OCI-LY1 (cell line): Measurements from ENCODE around the gene MYH7.

Experiments used
- H2AFZ ChIP-seq: fragments of 200-600 bp; sonication (generic), shearing (Covaris generic); 2 replicates; pipeline ENCODE4 v1.6.0; 2014; ENCODE audit warnings: antibody characterized with exemption, mild to moderate bottlenecking, low read length
- H3F3A ChIP-seq: fragments of 200-600 bp; sonication (generic), shearing (Covaris generic); 2 replicates; pipeline ENCODE4 v1.6.0; 2014; ENCODE audit warnings: mild to moderate bottlenecking, antibody characterized with exemption, low read length, moderate library complexity; ENCODE audit not compliant: insufficient read depth
- H3K27ac ChIP-seq: fragments of 200-600 bp; sonication (generic); 2 replicates; pipeline ENCODE4 v1.5.1; 2014; ENCODE audit warnings: low read length, mixed run types, mild to moderate bottlenecking, low read depth; ENCODE audit not compliant: poor library complexity, severe bottlenecking
- H3K27me3 ChIP-seq: fragments of 200-600 bp; sonication (generic); 2 replicates; pipeline ENCODE4 v1.6.0; 2014; ENCODE audit warnings: antibody characterized with exemption, mild to moderate bottlenecking, low read length, moderate library complexity; ENCODE audit not compliant: insufficient read depth
- H3K36me3 ChIP-seq: fragments of 200-600 bp; sonication (generic); 2 replicates; pipeline ENCODE4 v1.6.1; 2014; ENCODE audit warnings: mild to moderate bottlenecking, antibody characterized with exemption, low read length, moderate library complexity, mixed read lengths; ENCODE audit not compliant: insufficient read depth
- H3K4me1 ChIP-seq: fragments of 200-600 bp; sonication (generic); 2 replicates; pipeline ENCODE4 v1.5.1; 2014; ENCODE audit warnings: mild to moderate bottlenecking, low read length, moderate library complexity; ENCODE audit not compliant: insufficient read depth, severe bottlenecking
- H3K4me2 ChIP-seq: fragments of 200-600 bp; sonication (generic), shearing (Covaris generic); 2 replicates; pipeline ENCODE4 v1.6.1; 2014; ENCODE audit warnings: low read length
- H3K4me3 ChIP-seq: fragments of 200-600 bp; sonication (generic); 2 replicates; pipeline ENCODE4 v1.5.1; 2014; ENCODE audit warnings: low read length, low read depth, mild to moderate bottlenecking, mixed read lengths; ENCODE audit not compliant: poor library complexity, severe bottlenecking
- H3K79me2 ChIP-seq: fragments of 200-600 bp; shearing (Covaris generic); 2 replicates; pipeline ENCODE4 v1.6.1; 2016; ENCODE audit warnings: mixed run types, low read length, mixed read lengths; ENCODE audit not compliant: insufficient read depth
- H3K9ac ChIP-seq: fragments of 200-600 bp; sonication (generic), shearing (Covaris generic); 2 replicates; pipeline ENCODE4 v1.6.1; 2014; ENCODE audit warnings: mild to moderate bottlenecking, low read length, mixed read lengths
- H3K9me2 ChIP-seq: fragments of 200-600 bp; sonication (generic), shearing (Covaris generic); 2 replicates; pipeline ENCODE4 v1.6.1; 2014; ENCODE audit warnings: low read depth, mild to moderate bottlenecking, low read length, mixed read lengths
- H3K9me3 ChIP-seq: fragments of 200-600 bp; shearing (Covaris generic); 2 replicates; pipeline ENCODE4 v1.6.1; 2014; ENCODE audit warnings: low read length, mixed read lengths
- H4K20me1 ChIP-seq: fragments of 200-600 bp; sonication (generic), shearing (Covaris generic); 2 replicates; pipeline ENCODE4 v1.6.0; 2016; ENCODE audit warnings: mild to moderate bottlenecking, low read length; ENCODE audit not compliant: insufficient read depth
- CTCF ChIP-seq: fragments of 200-600 bp; sonication (generic), shearing (Covaris generic); IDR thresholded peaks from 2 replicates; pipeline ENCODE4 v1.5.1; 2017; ENCODE audit warnings: mild to moderate bottlenecking, antibody characterized with exemption, low read length, moderate library complexity, mixed read lengths
- EZH2 ChIP-seq: fragments of 200-600 bp; sonication (generic), shearing (Covaris generic); IDR thresholded peaks from 2 replicates; pipeline ENCODE4 v1.8.0; 2017; ENCODE audit warnings: borderline replicate concordance, mixed run types, mild to moderate bottlenecking, antibody characterized with exemption, low read length, moderate library complexity, mixed read lengths

MYH7 gene

GRCh38 chr14:23406244-23406643, 29.2 kb downstream of the MYH7 start:
- no peak overlapping the region for H3K27ac ChIP-seq
- no peaks in the 10 kb centered on the region for H3K4me1 ChIP-seq
- H4K20me1 ChIP-seq: no peaks in the 10 kb centered on the region
- H3K79me2 ChIP-seq: no peaks in the 10 kb centered on the region
- no peaks in the 10 kb centered on the region for H3K36me3 ChIP-seq
- no peak overlapping the region for H3K4me2 ChIP-seq
- TF ChIP-seq CTCF: no peak
- no peak for TF ChIP-seq EZH2
- H3F3A ChIP-seq: no peaks in the 10 kb centered on the region
- no peaks in the 10 kb centered on the region for H3K9me3 ChIP-seq
- no peak overlapping the region for H2AFZ ChIP-seq
- no peak overlapping the region for H3K4me3 ChIP-seq
- H3K9ac ChIP-seq: no peak overlapping the region
- H3K9me2 ChIP-seq: no peaks in the 10 kb centered on the region
- peaks cover 6% of the 10 kb centered on the region; the same call in 1 of the 2 replicates for H3K27me3 ChIP-seq

- Histone ChIP-seq H3K9me2 (no peaks in the 10 kb centered on the region), H4K20me1 (no peaks in the 10 kb centered on the region), H3K4me2 (no peak overlapping the region), H3K4me1 (no peaks in the 10 kb centered on the region), H3K27me3 (peaks cover 6% of the 10 kb centered on the region; the same call in 1 of the 2 replicates), H2AFZ (no peak overlapping the region), H3F3A (no peaks in the 10 kb centered on the region), H3K9me3 (no peaks in the 10 kb centered on the region), H3K36me3 (no peaks in the 10 kb centered on the region), H3K79me2 (no peaks in the 10 kb centered on the region), H3K4me3 (no peak overlapping the region), H3K9ac (no peak overlapping the region), H3K27ac (no peak overlapping the region)
- no peak for TF ChIP-seq CTCF
- no peak for TF ChIP-seq EZH2
Observed at GRCh38 chr14:23405516-23406025, 29.9 kb downstream of the MYH7 start.

- Histone ChIP-seq H3K36me3 (no peaks in the 10 kb centered on the region), H3K79me2 (no peaks in the 10 kb centered on the region), H4K20me1 (no peaks in the 10 kb centered on the region), H3K27ac (no peak overlapping the region), H3K9ac (no peak overlapping the region), H3F3A (no peaks in the 10 kb centered on the region), H3K4me2 (no peak overlapping the region), H3K27me3 (peaks cover 6% of the 10 kb centered on the region; the same call in 1 of the 2 replicates), H3K9me2 (no peaks in the 10 kb centered on the region), H2AFZ (no peak overlapping the region), H3K4me1 (no peaks in the 10 kb centered on the region), H3K9me3 (no peaks in the 10 kb centered on the region), H3K4me3 (no peak overlapping the region)
- TF ChIP-seq EZH2 (no peak), CTCF (no peak)
Observed at GRCh38 chr14:23405096-23405495, 30.4 kb downstream of the MYH7 start.
